IMR-90 (cell line): ENCODE results near the gene SLFN12L. TPM values are rescaled to one million over a fixed set of nuclear protein-coding genes. Genes with fewer than 3 reads are reported as not detected.

Source experiments
- ATAC-seq: fragments of 200-7000 bp; cut with Tn5 transposase; 2 replicates; pipeline ENCODE4 v1.9.1; 2020; ENCODE audit warnings: low read depth, mild to moderate bottlenecking, moderate library complexity
- BruUV-seq: library from RNA; stranded (reverse); fragments of 400-500 nt; replicated peaks from 2 replicates; lab custom pipeline; 2021; lab: Mats Ljungman, UMichigan
- CTCF ChIA-PET: fragments of 300-600 bp; formaldehyde crosslinking; extraction: SDS; loops from one replicate; lab custom pipeline; 2021; ENCODE audit warnings: antibody characterized with exemption; lab: Yijun Ruan, JAX
- POLR2A ChIA-PET: fragments of 300-600 bp; sonication (Branson Sonifier 250); formaldehyde crosslinking; loops from one replicate; lab custom pipeline; 2022; ENCODE audit warnings: antibody characterized with exemption; ENCODE audit not compliant: unreplicated experiment; lab: Charles Lee
- DNase-seq: peaks from one replicate; pipeline ENCODE4 v3.0.0; 2013
- H2AFZ ChIP-seq: replicated peaks from 2 replicates; pipeline ENCODE3; 2013; ENCODE audit warnings: low read length, mild to moderate bottlenecking; ENCODE audit not compliant: poor library complexity
- H2AK5ac ChIP-seq: 2 replicates; pipeline ENCODE4 v1.6.1; 2013; ENCODE audit warnings: low read depth, low read length, inconsistent platforms
- H2AK9ac ChIP-seq: replicated peaks from 2 replicates; pipeline ENCODE3; 2013; ENCODE audit warnings: mild to moderate bottlenecking, low read depth, low read length, moderate library complexity; ENCODE audit not compliant: poor library complexity
- H2BK120ac ChIP-seq: 2 replicates; pipeline ENCODE4 v1.6.1; 2013; ENCODE audit warnings: low read depth, low read length, inconsistent platforms
- H2BK15ac ChIP-seq: 3 replicates; pipeline ENCODE4 v1.6.1; 2013; ENCODE audit warnings: low read depth, low read length, inconsistent platforms
- H2BK20ac ChIP-seq: 2 replicates; pipeline ENCODE4 v1.6.1; 2013; ENCODE audit warnings: low read depth, mild to moderate bottlenecking, inconsistent platforms, low read length, moderate library complexity
- H2BK5ac ChIP-seq: 2 replicates; pipeline ENCODE4 v1.6.1; 2013; ENCODE audit warnings: mild to moderate bottlenecking, low read depth, low read length, inconsistent platforms; ENCODE audit not compliant: poor library complexity, severe bottlenecking
- H3K14ac ChIP-seq: replicated peaks from 2 replicates; pipeline ENCODE4 v1.6.1; 2013; ENCODE audit warnings: low read depth, low read length, inconsistent platforms
- H3K18ac ChIP-seq: 2 replicates; pipeline ENCODE4 v1.6.1; 2013; ENCODE audit warnings: low read depth, low read length, control low read depth
- H3K23ac ChIP-seq: 2 replicates; pipeline ENCODE4 v1.6.1; 2013; ENCODE audit warnings: low read depth, low read length, inconsistent platforms
- H3K27ac ChIP-seq: 2 replicates; pipeline ENCODE4 v1.5.1; 2013; ENCODE audit warnings: mild to moderate bottlenecking, control low read depth, low read length; ENCODE audit not compliant: insufficient read depth
- H3K27me3 ChIP-seq: 2 replicates; pipeline ENCODE4 v1.6.1; 2013; ENCODE audit warnings: low read length; ENCODE audit not compliant: control insufficient read depth, insufficient read depth
- H3K36me3 ChIP-seq: 2 replicates; pipeline ENCODE4 v1.6.1; 2013; ENCODE audit warnings: low read length, mixed read lengths; ENCODE audit not compliant: control insufficient read depth, insufficient read depth
- H3K4ac ChIP-seq: 2 replicates; pipeline ENCODE4 v1.6.1; 2013; ENCODE audit warnings: low read depth, low read length, inconsistent platforms
- H3K4me1 ChIP-seq: 2 replicates; pipeline ENCODE4 v1.6.1; 2013; ENCODE audit warnings: low read length, mixed read lengths; ENCODE audit not compliant: control insufficient read depth, insufficient read depth
- H3K4me2 ChIP-seq: 2 replicates; pipeline ENCODE4 v1.6.1; 2013; ENCODE audit warnings: low read depth, mild to moderate bottlenecking, control low read depth, low read length, moderate library complexity
- H3K4me3 ChIP-seq: 2 replicates; pipeline ENCODE4 v1.5.1; 2013; ENCODE audit warnings: low read depth, mild to moderate bottlenecking, control low read depth, low read length, moderate library complexity; ENCODE audit not compliant: insufficient read depth
- H3K56ac ChIP-seq: 2 replicates; pipeline ENCODE4 v1.6.1; 2013; ENCODE audit warnings: low read length, inconsistent platforms; ENCODE audit not compliant: insufficient read depth; ENCODE audit errors: extremely low read depth
- H3K79me1 ChIP-seq, 2 experiments: 2 replicates each; pipeline ENCODE4 v1.6.1; 2013; ENCODE audit warnings: low read length in 2 of 2, inconsistent platforms in 1 of 2, low read depth in 1 of 2
- H3K9ac ChIP-seq: 2 replicates; pipeline ENCODE4 v1.6.1; 2013; ENCODE audit warnings: low read depth, low read length, control low read depth
- H3K9me1 ChIP-seq: 2 replicates; pipeline ENCODE4 v1.6.1; 2013; ENCODE audit warnings: low read length, inconsistent platforms; ENCODE audit not compliant: insufficient read depth
- H3K9me3 ChIP-seq: 2 replicates; pipeline ENCODE4 v1.6.1; 2013; ENCODE audit warnings: low read length; ENCODE audit not compliant: control insufficient read depth, insufficient read depth
- H4K20me1 ChIP-seq: 2 replicates; pipeline ENCODE4 v1.6.1; 2013; ENCODE audit warnings: low read length, inconsistent platforms; ENCODE audit not compliant: insufficient read depth
- H4K5ac ChIP-seq: 2 replicates; pipeline ENCODE4 v1.6.1; 2013; ENCODE audit warnings: mild to moderate bottlenecking, low read depth, low read length, control low read depth
- H4K8ac ChIP-seq, 2 experiments: 2 replicates each; pipeline ENCODE4 v1.6.1; 2013; ENCODE audit warnings: low read depth in 2 of 2, low read length in 2 of 2, control low read depth in 1 of 2, inconsistent platforms in 1 of 2
- H4K91ac ChIP-seq: 2 replicates; pipeline ENCODE4 v1.6.1; 2013; ENCODE audit warnings: low read depth, low read length, inconsistent platforms; ENCODE audit not compliant: insufficient read depth
- BHLHE40 ChIP-seq: fragments of 150-350 bp; IDR thresholded peaks from 2 replicates; pipeline ENCODE4 v1.6.1; 2016; ENCODE audit warnings: mild to moderate bottlenecking, low read depth, low read length
- MXI1 ChIP-seq: IDR thresholded peaks from 2 replicates; pipeline ENCODE4 v1.6.1; 2012; ENCODE audit warnings: low read depth, mild to moderate bottlenecking, low read length, moderate library complexity, borderline replicate concordance
- RCOR1 ChIP-seq: IDR thresholded peaks from 2 replicates; pipeline ENCODE4 v1.6.1; 2012; ENCODE audit warnings: mild to moderate bottlenecking, low read length, improper control_type of control experiment; ENCODE audit not compliant: insufficient replicate concordance
- WGBS, 2 experiments: methylation state at CpG; one replicate each; pipeline versions ENCODE4 v1.1.5 to v1.1.7; 2013; ENCODE audit warnings: missing lambda C conversion rate in 2 of 2; ENCODE audit not compliant: insufficient read length in 1 of 2; ENCODE audit errors: extremely low coverage in 2 of 2; 5-methylcytosine and 5-hydroxymethylcytosine counted together
- dilution Hi-C: fragments of 300-500 bp; cut with HindIII; formaldehyde crosslinking; loops from one replicate; pipeline ENCODE4 v1.14.3; 2018; ENCODE audit warnings: low sequenced_read_pairs; ENCODE audit not compliant: unreplicated experiment
- in situ Hi-C: fragments of 300-500 bp; cut with MboI; formaldehyde crosslinking; loops from 3 replicates; pipeline ENCODE4 v1.14.3; 2019; ENCODE audit warnings: low sequenced_read_pairs, inconsistent platforms, mixed read lengths
- intact Hi-C: fragments of 100-400 bp; cut with micrococcal nuclease; formaldehyde crosslinking; loops from 2 replicates; pipeline ENCODE4 v1.10.0; 2022
- polyA plus RNA-seq, 3 experiments: library from polyadenylated mRNA; depleted of rRNA; stranded (reverse); fragments of >200 nt; gene quantifications; 2 replicates each; pipeline ENCODE4 v1.2.3, GENCODE V29; 2012; ENCODE audit warnings: low replicate concordance in 1 of 3
- total RNA-seq: library from RNA; depleted of rRNA; stranded (reverse); fragments of >200 nt; gene quantifications from 2 replicates; pipeline ENCODE4 v1.2.3, GENCODE V29; 2012

The SLFN12L gene
- total and polyA plus RNA-seq, 2 of the 4 experiments (the other 2 are of a cell fraction) = 0.18 TPM; not detected in 1

DNA sequence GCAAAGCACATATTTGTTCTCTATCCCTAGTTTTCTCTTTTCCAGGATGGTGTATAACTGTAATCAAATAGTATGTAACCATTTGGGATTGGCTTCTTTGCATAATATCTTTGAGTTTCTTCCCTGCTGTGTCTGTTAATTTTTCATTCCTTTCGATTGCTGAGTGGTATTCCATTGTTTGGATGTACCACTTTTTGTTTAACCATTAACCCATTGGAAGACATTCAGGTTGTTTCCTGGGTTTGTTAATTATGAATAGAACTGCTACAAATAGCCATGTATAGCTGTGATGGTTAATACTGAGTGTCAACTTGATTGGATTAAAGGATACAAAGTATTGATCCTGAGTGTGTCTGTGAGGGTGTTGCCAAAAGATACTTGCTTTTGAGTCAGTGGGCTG lies 84.3 kb downstream of the SLFN12L start:
- Histone ChIP-seq H4K5ac (no peak overlapping the region), H3K27me3 (peaks cover 19% of the 10 kb centered on the region)

More for the DNA sequence above, 84.3 kb downstream of the SLFN12L start:
- no peak overlapping the region for H2BK20ac ChIP-seq
- no peaks in the 10 kb centered on the region for H3K36me3 ChIP-seq
- dilution Hi-C loops = no loop called here
- in situ Hi-C loops = no loop called here
- no peaks in the 10 kb centered on the region for H3K79me1 ChIP-seq
- H3K4me3 ChIP-seq = no peak overlapping the region
- H3K4ac ChIP-seq = no peak overlapping the region
- H2BK120ac ChIP-seq = no peak overlapping the region
- DNase-seq (no peak), ATAC-seq (no peak)
- no peaks in the 10 kb centered on the region for H4K20me1 ChIP-seq
- ChIA-PET POLR2A (no interaction called here), CTCF (no interaction called here)
- no peak overlapping the region for H3K4me2 ChIP-seq
- intact Hi-C loops = no loop called here
- no peak overlapping the region for H4K91ac ChIP-seq
- H2AK5ac ChIP-seq = no peak overlapping the region
- H3K9ac ChIP-seq = no peak overlapping the region
- H3K4me1 ChIP-seq = no peaks in the 10 kb centered on the region
- no peak overlapping the region for H3K27ac ChIP-seq
- no peak overlapping the region for H2BK5ac ChIP-seq
- no peaks in the 10 kb centered on the region for H3K9me1 ChIP-seq
- no TSS peak for BruUV-seq
- no peak overlapping the region for H4K8ac ChIP-seq
- H2AK9ac ChIP-seq = no peak overlapping the region
- no peak overlapping the region for H2BK15ac ChIP-seq
- peaks cover 2% of the 10 kb centered on the region for H3K9me3 ChIP-seq
- no CpG with 5 or more reads among the region's 1 CpG for WGBS, 2 experiments
- no peak overlapping the region for H3K18ac ChIP-seq
- H3K56ac ChIP-seq = no peak overlapping the region
- TF ChIP-seq BHLHE40 (no peak), RCOR1 (no peak), MXI1 (no peak)
- no peak overlapping the region for H3K23ac ChIP-seq
- H2AFZ ChIP-seq = no peak overlapping the region
- no peak overlapping the region for H3K14ac ChIP-seq
